GM19035 (cell line): Measurements from ENCODE around the gene EZH2.

Experiments used
- ATAC-seq: cut with Tn5 transposase; IDR thresholded peaks from one replicate; pipeline ENCODE4 v1.9.1; 2021; ENCODE audit not compliant: unreplicated experiment

The EZH2 gene

GRCh38 chr7:148772297-148773089 lies 111.6 kb downstream of the EZH2 start:
- no peak for ATAC-seq

DNA sequence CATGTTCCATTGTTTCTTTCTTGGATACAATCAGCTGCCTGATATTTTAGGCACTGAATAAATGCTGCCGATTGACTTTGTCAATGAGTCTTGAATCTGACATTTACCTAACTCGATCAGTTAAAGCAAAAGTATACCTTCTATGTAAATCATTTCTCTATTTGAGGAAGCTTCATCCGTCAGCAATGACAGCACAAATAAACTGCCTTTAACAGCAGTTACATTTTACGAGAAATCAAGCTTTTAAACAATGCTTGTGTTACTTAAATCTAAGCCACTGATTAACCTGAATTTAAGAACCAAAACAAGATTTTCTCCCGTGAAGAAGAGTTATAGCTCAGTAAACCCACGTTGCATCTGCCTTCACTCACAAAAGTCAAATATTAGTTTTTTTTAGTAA lies 114.1 kb downstream of the EZH2 start:
- no peak for ATAC-seq

DNA sequence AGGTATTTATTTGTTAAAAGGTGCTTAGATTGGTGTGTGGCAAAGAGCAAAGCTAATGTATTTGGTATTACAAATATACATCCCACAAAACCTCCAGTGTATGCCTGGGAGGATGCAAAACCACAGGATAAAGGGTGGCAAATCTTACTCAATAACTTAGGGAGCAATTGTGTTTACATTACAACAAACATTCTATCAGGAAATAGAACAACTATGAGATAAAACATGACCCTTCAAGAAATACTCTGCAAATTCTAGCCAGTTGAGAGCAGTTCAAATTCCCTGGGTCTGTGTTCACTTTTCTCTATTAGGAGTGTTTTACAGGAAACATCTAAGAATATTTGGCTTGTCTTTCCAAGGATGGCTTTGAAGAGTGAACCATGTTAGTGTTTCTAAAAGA lies 120.5 kb downstream of the EZH2 start:
- no peak for ATAC-seq

GRCh38 chr7:148761499-148762278 lies 122.4 kb downstream of the EZH2 start:
- ATAC-seq, result no peak
